Measurements from ENCODE around the gene GSTCD. TPM values are rescaled to one million over a fixed set of nuclear protein-coding genes. Genes with fewer than 3 reads are reported as not detected.

Gene GSTCD
- total RNA-seq, 1 experiment from 2014 or later: 23.9 TPM

GRCh38 chr4:105875233-105875632 lies 166.6 kb downstream of the GSTCD start:
- DNase-seq: no peak
- no peaks in the 10 kb centered on the region for H3K4me1 Mint-ChIP-seq (ENCODE audit: low read depth, unreplicated experiment)
- H3K27ac Mint-ChIP-seq (ENCODE audit: unreplicated experiment): no peak overlapping the region
- no TSS peak for BruUV-seq (replicated peaks)
- no peaks in the 10 kb centered on the region for H3K36me3 Mint-ChIP-seq (ENCODE audit: insufficient read depth, unreplicated experiment)
- intact Hi-C loops (cut with micrococcal nuclease; ENCODE audit: unreplicated experiment): no loop called here
- H3K4me3 Mint-ChIP-seq (ENCODE audit: low read depth, unreplicated experiment): no peak overlapping the region
- no peaks in the 10 kb centered on the region for H3K9me3 Mint-ChIP-seq (ENCODE audit: low read depth, unreplicated experiment)
- CTCF ChIA-PET: no interaction called here
- no peak for TF ChIP-seq CTCF (IDR thresholded peaks at IDR 0.05; ENCODE audit: unreplicated experiment)
- no peaks in the 10 kb centered on the region for H3K27me3 Mint-ChIP-seq (ENCODE audit: unreplicated experiment)

- no TSS peak for BruUV-seq (replicated peaks)
- H3K36me3 Mint-ChIP-seq (ENCODE audit: insufficient read depth, unreplicated experiment): no peaks in the 10 kb centered on the region
- intact Hi-C loops (cut with micrococcal nuclease; ENCODE audit: unreplicated experiment): no loop called here
- no peaks in the 10 kb centered on the region for H3K27me3 Mint-ChIP-seq (ENCODE audit: unreplicated experiment)
- H3K4me1 Mint-ChIP-seq (ENCODE audit: low read depth, unreplicated experiment): no peaks in the 10 kb centered on the region
- no peak overlapping the region for H3K27ac Mint-ChIP-seq (ENCODE audit: unreplicated experiment)
- TF ChIP-seq CTCF (IDR thresholded peaks at IDR 0.05; ENCODE audit: unreplicated experiment): no peak
- H3K4me3 Mint-ChIP-seq (ENCODE audit: low read depth, unreplicated experiment): no peak overlapping the region
- CTCF ChIA-PET: no interaction called here
- H3K9me3 Mint-ChIP-seq (ENCODE audit: low read depth, unreplicated experiment): no peaks in the 10 kb centered on the region
- DNase-seq: no peak
Observed at GRCh38 chr4:105878668-105879067, 170.1 kb downstream of the GSTCD start.

DNA sequence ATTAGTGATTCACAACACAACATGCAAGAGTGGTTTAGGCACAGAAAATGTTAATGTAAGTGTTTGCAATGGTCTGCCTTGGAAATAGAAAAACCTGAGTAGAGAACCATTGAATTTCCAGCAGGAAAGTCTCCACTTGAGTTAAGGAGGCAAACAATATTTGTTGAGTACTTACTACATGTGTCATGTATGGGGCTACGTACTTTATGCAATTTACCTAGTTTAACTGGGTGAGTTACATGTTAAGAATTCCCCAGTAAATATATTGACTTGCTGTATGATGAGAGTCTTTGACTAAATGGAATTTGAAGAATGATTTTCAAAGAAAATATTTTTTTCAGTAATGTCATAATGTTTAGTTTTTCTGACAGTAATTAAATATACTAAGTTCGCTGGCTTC lies 178.9 kb downstream of the GSTCD start:
- no peak for TF ChIP-seq CTCF (IDR thresholded peaks at IDR 0.05; ENCODE audit: unreplicated experiment)
- H3K9me3 Mint-ChIP-seq (ENCODE audit: low read depth, unreplicated experiment): peaks cover 2% of the 10 kb centered on the region
- H3K36me3 Mint-ChIP-seq (ENCODE audit: insufficient read depth, unreplicated experiment): no peaks in the 10 kb centered on the region
- H3K27me3 Mint-ChIP-seq (ENCODE audit: unreplicated experiment): no peaks in the 10 kb centered on the region
- DNase-seq: no peak
- no peak overlapping the region for H3K4me3 Mint-ChIP-seq (ENCODE audit: low read depth, unreplicated experiment)
- BruUV-seq (replicated peaks): no TSS peak
- intact Hi-C loops (cut with micrococcal nuclease; ENCODE audit: unreplicated experiment): no loop called here
- H3K27ac Mint-ChIP-seq (ENCODE audit: unreplicated experiment): no peak overlapping the region
- no peaks in the 10 kb centered on the region for H3K4me1 Mint-ChIP-seq (ENCODE audit: low read depth, unreplicated experiment)
- CTCF ChIA-PET: no interaction called here

DNA sequence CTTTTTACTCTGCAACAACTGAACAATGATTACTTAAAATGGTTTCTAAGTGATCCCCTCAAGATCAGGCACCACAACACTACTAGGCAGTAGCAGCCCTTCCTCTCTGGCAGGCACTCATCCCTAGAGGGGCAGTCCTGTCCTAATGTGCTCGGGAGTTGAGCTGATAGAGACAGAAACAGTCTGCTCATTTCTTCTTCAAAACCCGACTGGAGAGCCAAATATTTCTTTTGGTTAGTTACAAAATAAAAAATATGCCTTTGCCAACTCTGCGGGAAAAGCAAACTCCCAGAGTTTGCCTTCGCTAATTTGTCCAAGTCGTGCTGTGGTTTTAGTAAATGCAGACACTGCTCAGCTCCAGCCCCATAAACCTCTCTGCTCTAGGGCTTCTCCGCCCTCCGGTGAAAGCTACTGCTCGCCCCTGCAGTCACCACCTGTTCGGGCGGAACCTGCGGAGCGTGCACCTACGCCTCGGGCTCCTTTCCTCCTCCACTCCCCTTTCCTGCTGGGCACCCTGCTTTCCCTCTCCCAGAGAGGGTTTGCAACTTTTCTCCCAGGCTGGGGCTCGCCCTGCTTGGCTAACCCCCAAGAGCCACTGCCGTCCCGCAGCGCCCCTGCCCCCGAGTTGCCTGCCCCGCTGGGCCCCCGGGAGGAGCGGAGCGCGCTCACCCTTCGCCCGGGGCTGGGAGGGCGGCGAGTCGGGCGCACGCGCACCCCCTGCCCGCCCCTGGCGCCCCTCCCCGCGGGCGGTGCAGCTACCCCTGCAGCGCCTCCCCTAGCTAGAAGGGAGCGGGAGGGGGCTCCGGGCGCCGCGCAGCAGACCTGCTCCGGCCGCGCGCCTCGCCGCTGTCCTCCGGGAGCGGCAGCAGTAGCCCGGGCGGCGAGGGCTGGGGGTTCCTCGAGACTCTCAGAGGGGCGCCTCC lies 186.3 kb downstream of the GSTCD start, which contains the start of gene NPNT:
TSS of gene NPNT (plus strand) at position 812 of the 923 bp plus-strand sequence. CDS start 182 bp downstream, outside the sequence.
- intact Hi-C loops (cut with micrococcal nuclease; ENCODE audit: unreplicated experiment): loop anchor here (5.0 to 10.0 kb wide), 2 partner anchors 72 to 180 kb away; no protein-coding TSS in a partner anchor
- H3K27ac Mint-ChIP-seq (ENCODE audit: unreplicated experiment): peak within 1 kb of the TSS; percentile 21
- H3K4me3 Mint-ChIP-seq (ENCODE audit: low read depth, unreplicated experiment): peak within 1 kb of the TSS; percentile 74
- peaks cover 36% of the 10 kb centered on the region for H3K36me3 Mint-ChIP-seq (ENCODE audit: insufficient read depth, unreplicated experiment)
- CTCF ChIA-PET: interaction anchor here (0.7 to 1.4 kb wide), 3 partner anchors 69 to 182 kb away, joined by 3 read pairs; no protein-coding TSS in a partner anchor
- peaks cover 2% of the 10 kb centered on the region for H3K9me3 Mint-ChIP-seq (ENCODE audit: low read depth, unreplicated experiment)
- H3K4me1 Mint-ChIP-seq (ENCODE audit: low read depth, unreplicated experiment): peaks cover 40% of the 10 kb centered on the region
- H3K27me3 Mint-ChIP-seq (ENCODE audit: unreplicated experiment): no peaks in the 10 kb centered on the region
- no peak for TF ChIP-seq CTCF (IDR thresholded peaks at IDR 0.05; ENCODE audit: unreplicated experiment)
- DNase-seq: peak; percentile 71
- no TSS peak for BruUV-seq (replicated peaks)

All from Calu3 (cell line).